Epithelial cell of esophagus (primary cell): Measurements from ENCODE around the gene TET2.
A peak's percentile ranks its signal among the peaks of the same experiment; 100 is the strongest.

ENCODE experiments used
- DNase-seq: peaks from one replicate; pipeline ENCODE4 v3.0.0; 2010; ENCODE audit warnings: low read depth
- H3K4me3 ChIP-seq: 2 replicates; pipeline ENCODE4 v1.5.1; 2011; ENCODE audit warnings: mild to moderate bottlenecking, low read length, control low read depth
- CTCF ChIP-seq: IDR thresholded peaks from 2 replicates; pipeline ENCODE4 v1.5.1; 2011; ENCODE audit warnings: low read depth, mild to moderate bottlenecking, low read length, control low read depth, inconsistent platforms; ENCODE audit not compliant: insufficient read depth; ENCODE audit errors: missing control alignments

TET2 gene

GRCh38 chr4:105139646-105140045, 7.0 kb upstream of the TET2 start:
- no peak overlapping the region for H3K4me3 ChIP-seq
- no peak for TF ChIP-seq CTCF
- peak; percentile 33 for DNase-seq

- TF ChIP-seq CTCF = peak; percentile 48
- DNase-seq = peak; percentile 53
- no peak overlapping the region for H3K4me3 ChIP-seq
Measured at GRCh38 chr4:105140684-105141490, 5.8 kb upstream of the TET2 start.

- no peak for TF ChIP-seq CTCF
- H3K4me3 ChIP-seq = peak overlapping the region; percentile 92
- peak; percentile 52 for DNase-seq
Measured at GRCh38 chr4:105145156-105145902, 1.3 kb upstream of the TET2 start.

GRCh38 chr4:105145903-105146275, 787 bp upstream of the TET2 start:
- no peak for TF ChIP-seq CTCF
- no peak for DNase-seq
- H3K4me3 ChIP-seq = peak overlapping the region; percentile 92

- DNase-seq = no peak
- peak overlapping the region; percentile 92 for H3K4me3 ChIP-seq
Measured at GRCh38 chr4:105147016-105147552, 408 bp downstream of the TET2 start.

GRCh38 chr4:105147553-105148161, 981 bp downstream of the TET2 start:
- TF ChIP-seq CTCF = no peak

More at GRCh38 chr4:105147016-105147552, 408 bp downstream of the TET2 start:
- no peak for TF ChIP-seq CTCF

More at GRCh38 chr4:105147553-105148161, 981 bp downstream of the TET2 start:
- H3K4me3 ChIP-seq = peak overlapping the region; percentile 92
- DNase-seq = peak; percentile 54
